NCI-H146 treated with DMSO at 0.1 percent for 48 hours (cell line): ENCODE results near the gene SDR42E1.
A peak's percentile ranks its signal among the peaks of the same experiment; 100 is the strongest.

Source experiments
- DNase-seq: peaks from one replicate; lab custom pipeline; 2025; ENCODE audit not compliant: unreplicated experiment; lab: John Stamatoyannopoulos, UW

SDR42E1 gene

GRCh38 chr16:81940781-81941560 is 70.3 kb downstream of the SDR42E1 start:
- DNase-seq, result peak; percentile 17

DNA sequence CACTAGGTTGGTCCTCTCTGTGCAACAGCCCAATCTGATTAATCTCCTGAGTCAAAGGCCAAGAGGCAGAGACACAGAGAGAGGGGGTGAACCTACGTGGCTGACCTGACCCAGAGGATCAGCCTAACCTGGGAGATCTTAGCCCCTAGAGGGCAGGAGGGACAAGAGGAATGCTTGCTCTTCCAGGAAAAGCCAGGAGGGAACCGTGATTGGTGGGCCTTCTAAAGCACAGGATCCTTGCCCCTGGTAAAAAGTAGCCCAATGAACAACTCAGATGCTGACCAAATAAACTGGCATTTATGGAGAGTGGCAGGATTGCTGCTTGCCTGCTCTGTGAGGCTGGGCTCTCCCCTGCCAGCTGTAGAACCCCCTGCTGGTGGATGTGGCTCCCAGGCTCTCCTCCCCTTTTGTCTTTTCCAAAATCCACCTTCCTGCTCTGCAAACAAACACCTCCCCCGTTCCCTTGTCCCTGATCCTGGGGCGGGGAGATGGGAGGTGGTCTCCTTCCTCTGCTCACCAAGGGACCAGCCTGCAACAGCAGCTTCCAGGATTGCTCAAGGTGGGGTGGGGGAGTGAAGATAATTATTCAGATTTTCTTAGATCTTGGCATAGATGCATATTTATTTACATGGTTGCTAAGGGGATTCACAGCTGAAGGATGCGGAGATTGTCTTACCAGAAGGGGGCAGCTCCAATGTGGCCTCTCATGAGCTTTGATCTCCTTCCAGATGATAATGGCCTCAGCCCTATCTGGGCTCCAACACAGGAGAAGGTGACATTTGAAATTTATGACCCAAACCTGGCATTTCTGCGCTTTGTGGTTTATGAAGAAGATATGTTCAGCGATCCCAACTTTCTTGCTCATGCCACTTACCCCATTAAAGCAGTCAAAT is 71.9 kb downstream of the SDR42E1 start:
- DNase-seq, result peak; percentile 14
